Keratinocyte (primary cell): ENCODE results near the gene SLC22A31. TPM values are rescaled to one million over a fixed set of nuclear protein-coding genes. Genes with fewer than 3 reads are reported as not detected.
"Not testable (repeated sequence)": the region's sequence is repeated elsewhere in the genome, so short reads cannot be mapped to it uniquely, and the experiment has no call there.

Source experiments
- DNase-seq: peaks from one replicate; pipeline ENCODE4 v3.0.0-alpha.2; 2011; ENCODE audit warnings: low read depth, missing footprints, low spot score
- FAIRE-seq: peaks from 2 replicates; lab custom pipeline; 2011; peaks lifted over from hg19 to GRCh38; lab: Jason Lieb, UNC
- H2AFZ ChIP-seq: 2 replicates; pipeline ENCODE4 v1.6.0; 2012; ENCODE audit warnings: low read length, control low read depth, inconsistent platforms; ENCODE audit not compliant: control insufficient read depth
- H3K27ac ChIP-seq: 2 replicates; pipeline ENCODE4 v1.5.1; 2011; ENCODE audit warnings: low read length; ENCODE audit not compliant: control insufficient read depth, insufficient read depth
- H3K27me3 ChIP-seq: 3 replicates; pipeline ENCODE4 v1.6.0; 2011; ENCODE audit warnings: low read length; ENCODE audit not compliant: control insufficient read depth, insufficient read depth; ENCODE audit errors: extremely low read depth
- H3K36me3 ChIP-seq, 2 experiments: 2 replicates in 1 of 2; 3 replicates in 1 of 2; pipeline ENCODE4 v1.5.1; 2011; ENCODE audit warnings: low read length in 2 of 2, mild to moderate bottlenecking in 1 of 2; ENCODE audit not compliant: control insufficient read depth in 2 of 2, insufficient read depth in 2 of 2; ENCODE audit errors: extremely low read depth in 1 of 2
- H3K4me1 ChIP-seq: 3 replicates; pipeline ENCODE4 v1.5.1; 2011; ENCODE audit warnings: low read length; ENCODE audit not compliant: control insufficient read depth, insufficient read depth; ENCODE audit errors: extremely low read depth
- H3K4me2 ChIP-seq: 3 replicates; pipeline ENCODE4 v1.6.0; 2011; ENCODE audit warnings: low read depth, low read length; ENCODE audit not compliant: control insufficient read depth, insufficient read depth; ENCODE audit errors: extremely low read depth
- H3K4me3 ChIP-seq, 3 experiments: fragments of 200-600 bp in 1 of 3; sonication (generic) in 1 of 3; 2 replicates in 2 of 3; 3 replicates in 1 of 3; pipeline ENCODE4 v1.5.1; 2011 to 2016; ENCODE audit warnings: low read length in 3 of 3, mild to moderate bottlenecking in 3 of 3, control low read depth in 2 of 3, inconsistent platforms in 1 of 3, low read depth in 1 of 3, mixed read lengths in 1 of 3, mixed run types in 1 of 3, moderate library complexity in 1 of 3; ENCODE audit not compliant: control insufficient read depth in 2 of 3, insufficient read depth in 2 of 3; ENCODE audit errors: extremely low read depth in 1 of 3
- H3K79me2 ChIP-seq: 2 replicates; pipeline ENCODE4 v1.6.0; 2012; ENCODE audit warnings: low read length; ENCODE audit not compliant: control insufficient read depth, insufficient read depth
- H3K9ac ChIP-seq: 3 replicates; pipeline ENCODE4 v1.6.0; 2011; ENCODE audit warnings: low read length; ENCODE audit not compliant: control insufficient read depth, insufficient read depth; ENCODE audit errors: extremely low read depth
- H3K9me1 ChIP-seq: 3 replicates; pipeline ENCODE4 v1.6.0; 2011; ENCODE audit warnings: low read length; ENCODE audit not compliant: control insufficient read depth, insufficient read depth; ENCODE audit errors: extremely low read depth
- H3K9me3 ChIP-seq: 2 replicates; pipeline ENCODE4 v1.5.1; 2012; ENCODE audit warnings: low read depth, low read length; ENCODE audit not compliant: control insufficient read depth
- H4K20me1 ChIP-seq: 3 replicates; pipeline ENCODE4 v1.6.0; 2011; ENCODE audit warnings: low read length; ENCODE audit not compliant: control insufficient read depth, insufficient read depth; ENCODE audit errors: extremely low read depth
- CTCF ChIP-seq, 3 experiments: IDR thresholded peaks in 1 of 3; conservative IDR thresholded peaks in 1 of 3; optimal IDR thresholded peaks in 1 of 3; 2 replicates in 2 of 3; 3 replicates in 1 of 3; pipeline versions ENCODE3 to v1.5.1; 2011; ENCODE audit warnings: low read length in 3 of 3, mild to moderate bottlenecking in 3 of 3, moderate library complexity in 2 of 3, control low read depth in 1 of 3, inconsistent platforms in 1 of 3; ENCODE audit not compliant: insufficient read depth in 2 of 3; ENCODE audit errors: extremely low read depth in 1 of 3
- EZH2 ChIP-seq: IDR thresholded peaks from one replicate; pipeline ENCODE4 v1.6.1; 2012; ENCODE audit warnings: inconsistent platforms, mild to moderate bottlenecking, low read length, moderate library complexity
- dilution Hi-C: fragments of 300-500 bp; cut with MboI; formaldehyde crosslinking; loops from one replicate; pipeline ENCODE4 v1.7.0; 2020; ENCODE audit warnings: low sequenced_read_pairs; ENCODE audit not compliant: extremely low pct_ligation_motif_present
- polyA plus RNA-seq, 5 experiments: library from polyadenylated mRNA; depleted of rRNA in 3 of 5; stranded (reverse) in 3 of 5; stranded (forward) in 1 of 5; unstranded in 1 of 5; fragments of >200 nt; gene quantifications; 1 replicate in 1 of 5; 2 replicates in 3 of 5; 3 replicates in 1 of 5; pipeline versions ENCODE4 v1.2.1 to v1.2.3, GENCODE V29; 2011 to 2012; ENCODE audit warnings: missing spikeins in 2 of 5, low read depth in 1 of 5, low replicate concordance in 1 of 5

Gene SLC22A31
- polyA plus RNA-seq, 1 donor (not counting 4 experiments of a cell fraction or from before 2014, with no cell fraction given), result not detected

GRCh38 chr16:89185887-89186592 is 14.3 kb downstream of the SLC22A31 start:
- dilution Hi-C loops, H3K9me3 ChIP-seq: not testable (repeated sequence)
- H3K27me3 ChIP-seq, result peaks cover 14% of the 10 kb centered on the region

GRCh38 chr16:89184933-89185794 is 15.2 kb downstream of the SLC22A31 start:
- Histone ChIP-seq H4K20me1 (peaks cover 4% of the 10 kb centered on the region), H3K9ac (no peak overlapping the region), H3K27me3 (peaks cover 13% of the 10 kb centered on the region), H3K79me2 (no peaks in the 10 kb centered on the region), H3K4me2 (no peak overlapping the region), H3K4me3 (no peak overlapping the region), H3K9me1 (no peaks in the 10 kb centered on the region), H2AFZ (no peak overlapping the region), H3K4me1 (no peaks in the 10 kb centered on the region), H3K27ac (no peak overlapping the region), H3K36me3 (no peaks in the 10 kb centered on the region), H3K9me3 (no peaks in the 10 kb centered on the region)
- FAIRE-seq (no peak), DNase-seq (no peak)
- TF ChIP-seq CTCF (optimal IDR thresholded peaks at IDR 0.05 in 1 of 3, IDR thresholded peaks at IDR 0.05 in 1 of 3, conservative IDR thresholded peaks at IDR 0.05 in 1 of 3; ENCODE audit: extremely low read depth in 1 of 3, insufficient read depth in 2 of 3, low read length in 3 of 3), result no peak
- TF ChIP-seq EZH2, result no peak
- dilution Hi-C loops, result no loop called here

More at GRCh38 chr16:89185887-89186592, 14.3 kb downstream of the SLC22A31 start:
- H3K9ac ChIP-seq, H2AFZ ChIP-seq, H3K79me2 ChIP-seq, H3K4me3 ChIP-seq, H3K9me1 ChIP-seq, DNase-seq, H3K36me3 ChIP-seq, H3K4me1 ChIP-seq, FAIRE-seq, H3K27ac ChIP-seq, H4K20me1 ChIP-seq, H3K4me2 ChIP-seq: not testable (repeated sequence)
